ENCODE data around the gene BTF3. TPM values are rescaled to one million over a fixed set of nuclear protein-coding genes. Genes with fewer than 3 reads are reported as not detected.

BTF3 gene
- total and polyA plus RNA-seq, 2 of the 13 experiments (the other 11 are each of a cell fraction or from before 2014, with no cell fraction given), result 557 to 698 TPM

- no peak for TF ChIP-seq ZBED4 (CRISPR knock-in tag; IDR thresholded peaks at IDR 0.05; ENCODE audit: borderline replicate concordance)
- TF ChIP-seq XBP1 (CRISPR knock-in tag; IDR thresholded peaks at IDR 0.05), result no peak
- TF ChIP-seq SP1 (IDR thresholded peaks at IDR 0.05), result no peak
- no peak; the same call in 1 of the 2 replicates for TF ChIP-seq SP1 (CRISPR knock-in tag; IDR thresholded peaks at IDR 0.05)
- TF ChIP-seq ZNF709 (CRISPR knock-in tag; IDR thresholded peaks at IDR 0.05), result no peak
- peak; percentile 61; the same call in 1 of the 2 replicates for TF ChIP-seq AKAP8 (CRISPR knock-in tag; IDR thresholded peaks at IDR 0.05)
- TF ChIP-seq ZNF124 (CRISPR knock-in tag; IDR thresholded peaks at IDR 0.05), result 0 out of 2 replicates have a peak, but pooled peaks have one; percentile 19
- TF ChIP-seq RBAK (CRISPR knock-in tag; IDR thresholded peaks at IDR 0.05), result no peak
- TF ChIP-seq ZNF253 (CRISPR knock-in tag; IDR thresholded peaks at IDR 0.05; ENCODE audit: borderline replicate concordance), result no peak
- no peak for TF ChIP-seq ZNF777 (CRISPR knock-in tag; IDR thresholded peaks at IDR 0.05)
- TF ChIP-seq GTF2F1 (IDR thresholded peaks at IDR 0.05; ENCODE audit: low read length), result peak; percentile 82; the same call in 1 of the 2 replicates
- no peak for TF ChIP-seq ZNF382 (CRISPR knock-in tag; IDR thresholded peaks at IDR 0.05; ENCODE audit: borderline replicate concordance)
- peak; percentile 83; the same call in 1 of the 2 replicates for TF ChIP-seq ZBTB3 (CRISPR knock-in tag; IDR thresholded peaks at IDR 0.05; ENCODE audit: borderline replicate concordance, low read depth)
- peak; percentile 76 for TF ChIP-seq ZNF605 (CRISPR knock-in tag; IDR thresholded peaks at IDR 0.05)
- TF ChIP-seq PRDM4 (CRISPR knock-in tag; IDR thresholded peaks at IDR 0.05; ENCODE audit: borderline replicate concordance), result no peak
- TF ChIP-seq KLF9 (CRISPR knock-in tag; IDR thresholded peaks at IDR 0.05; ENCODE audit: low read depth), result no peak
- no peak for TF ChIP-seq ELK4 (CRISPR knock-in tag; IDR thresholded peaks at IDR 0.05; ENCODE audit: borderline replicate concordance)
- TF ChIP-seq REL (CRISPR knock-in tag; conservative IDR thresholded peaks at IDR 0.05), result no peak
- peak; percentile 93 for TF ChIP-seq PHF5A (CRISPR knock-in tag; IDR thresholded peaks at IDR 0.05; ENCODE audit: low read depth, unreplicated experiment)
- TF ChIP-seq ZNF792 (CRISPR knock-in tag; IDR thresholded peaks at IDR 0.05), result peak; percentile 72
- no peak for TF ChIP-seq NFE2L1 (CRISPR knock-in tag; IDR thresholded peaks at IDR 0.05; ENCODE audit: borderline replicate concordance)
- TF ChIP-seq IKZF1 (IDR thresholded peaks at IDR 0.05), result no peak
- no peak for TF ChIP-seq ZNF235 (CRISPR knock-in tag; IDR thresholded peaks at IDR 0.05; ENCODE audit: borderline replicate concordance)
- peak; percentile 98 for TF ChIP-seq FOXK1 (CRISPR knock-in tag; IDR thresholded peaks at IDR 0.05; ENCODE audit: borderline replicate concordance, low read depth)
Measured at GRCh38 chr5:73544429-73545402, 46.5 kb downstream of the BTF3 start (continued).
